Measurements from ENCODE around the gene LRP3. TPM values are rescaled to one million over a fixed set of nuclear protein-coding genes. Genes with fewer than 3 reads are reported as not detected.

The LRP3 gene
- total and polyA plus RNA-seq, 2 of the 13 experiments (the other 11 are each of a cell fraction or from before 2014, with no cell fraction given) = 17.6 to 51.6 TPM

GRCh38 chr19:33235269-33235995, 41.3 kb downstream of the LRP3 start (continued):
- TF ChIP-seq KDM5B (CRISPR knock-in tag; IDR thresholded peaks at IDR 0.05; ENCODE audit: borderline replicate concordance) (no peak; the same call in 1 of the 2 replicates), ZNF709 (CRISPR knock-in tag; IDR thresholded peaks at IDR 0.05) (0 out of 2 replicates have a peak, but pooled peaks have one; percentile 19), SALL1 (CRISPR knock-in tag; IDR thresholded peaks at IDR 0.05) (peak; percentile 44; the same call in 1 of the 2 replicates), ZNF800 (CRISPR knock-in tag; IDR thresholded peaks at IDR 0.05) (no peak), ZFP91 (CRISPR knock-in tag; IDR thresholded peaks at IDR 0.05; ENCODE audit: borderline replicate concordance) (peak; percentile 43; the same call in 1 of the 2 replicates), ZNF282 (IDR thresholded peaks at IDR 0.05; ENCODE audit: partially characterized antibody) (no peak), DPF2 (CRISPR knock-in tag; IDR thresholded peaks at IDR 0.05; ENCODE audit: borderline replicate concordance, low read depth) (no peak), ZFAT (CRISPR knock-in tag; conservative IDR thresholded peaks at IDR 0.05) (no peak), ZSCAN12 (CRISPR knock-in tag; IDR thresholded peaks at IDR 0.05) (no peak), IRF2 (CRISPR knock-in tag; IDR thresholded peaks at IDR 0.05) (0 out of 2 replicates have a peak, but pooled peaks have one; percentile 43), STAG1 (CRISPR knock-in tag; IDR thresholded peaks at IDR 0.05) (peak; percentile 94), ZGPAT (CRISPR knock-in tag; IDR thresholded peaks at IDR 0.05) (0 out of 2 replicates have a peak, but pooled peaks have one; percentile 28), TMF1 (CRISPR knock-in tag; IDR thresholded peaks at IDR 0.05; ENCODE audit: low read depth) (no peak), SAP130 (CRISPR knock-in tag; IDR thresholded peaks at IDR 0.05; ENCODE audit: low read depth) (peak; percentile 32; the same call in 1 of the 2 replicates), RAD51 (IDR thresholded peaks at IDR 0.05; ENCODE audit: borderline replicate concordance) (no peak), ZNF318 (CRISPR knock-in tag; IDR thresholded peaks at IDR 0.05) (no peak)
